ENCODE measurements around the gene ARL5B.

ARL5B gene

GRCh38 chr10:18680754-18681153 lies 21.5 kb downstream of the ARL5B start:
- FAIRE-seq (no peak), DNase-seq (ENCODE audit: insufficient read length, low spot score) (no peak)
- TF ChIP-seq CTCF (IDR thresholded peaks at IDR 0.05; ENCODE audit: insufficient read depth, missing control alignments): no peak

- FAIRE-seq (no peak), DNase-seq (ENCODE audit: insufficient read length, low spot score) (no peak)
- TF ChIP-seq CTCF (IDR thresholded peaks at IDR 0.05; ENCODE audit: insufficient read depth, missing control alignments): no peak
Observed at GRCh38 chr10:18681366-18681765, 22.1 kb downstream of the ARL5B start.

GRCh38 chr10:18681971-18682411 lies 22.8 kb downstream of the ARL5B start:
- FAIRE-seq (no peak), DNase-seq (ENCODE audit: insufficient read length, low spot score) (no peak)
- no peak for TF ChIP-seq CTCF (IDR thresholded peaks at IDR 0.05; ENCODE audit: insufficient read depth, missing control alignments)

- DNase-seq (ENCODE audit: insufficient read length, low spot score) (no peak), FAIRE-seq (no peak)
- TF ChIP-seq CTCF (IDR thresholded peaks at IDR 0.05; ENCODE audit: insufficient read depth, missing control alignments): no peak
Observed at GRCh38 chr10:18683427-18683826, 24.2 kb downstream of the ARL5B start.

DNA sequence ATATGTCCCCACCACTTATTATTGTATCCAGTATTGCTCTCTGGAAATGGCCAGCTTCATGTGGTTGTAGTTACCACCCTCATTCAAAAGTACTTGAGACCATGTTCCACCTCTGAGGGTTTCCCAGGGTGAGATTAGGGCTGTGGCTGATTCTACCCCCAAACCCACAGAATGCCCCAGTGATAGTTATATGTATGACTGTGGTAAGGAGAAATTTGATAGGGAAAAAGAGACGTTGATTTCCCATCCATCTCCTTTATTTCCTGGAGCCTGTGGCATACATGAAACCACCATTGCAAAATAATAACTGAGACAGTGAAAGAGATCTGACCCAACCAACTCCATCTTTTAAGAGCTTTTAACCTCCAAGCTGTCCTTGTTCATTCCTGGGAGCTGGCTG lies 25.2 kb downstream of the ARL5B start:
- FAIRE-seq: no peak

DNA sequence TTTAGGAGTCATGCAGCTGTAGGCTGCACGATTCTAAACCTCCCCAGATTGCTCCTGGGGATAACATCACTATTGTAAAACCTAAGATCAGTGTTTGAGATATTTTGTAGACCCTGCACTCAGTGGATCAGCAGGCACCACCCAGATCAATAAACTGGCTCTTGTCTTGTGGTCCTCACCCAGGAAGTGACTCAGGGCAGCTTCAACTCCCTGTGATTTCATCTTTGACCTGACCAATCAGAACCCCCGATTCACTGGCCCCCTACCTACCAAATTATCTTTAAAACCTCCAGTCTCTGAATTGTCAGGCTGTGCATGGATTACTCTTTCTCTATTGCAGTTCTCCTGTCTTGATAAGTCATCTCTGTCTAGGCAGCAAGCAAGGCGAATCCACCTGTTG lies 25.7 kb downstream of the ARL5B start:
- no peak for TF ChIP-seq CTCF (IDR thresholded peaks at IDR 0.05; ENCODE audit: insufficient read depth, missing control alignments)
- no peak for DNase-seq (ENCODE audit: insufficient read length, low spot score)
- FAIRE-seq: no peak

More for the DNA sequence above, 25.2 kb downstream of the ARL5B start:
- DNase-seq (ENCODE audit: insufficient read length, low spot score): no peak
- TF ChIP-seq CTCF (IDR thresholded peaks at IDR 0.05; ENCODE audit: insufficient read depth, missing control alignments): no peak

- DNase-seq (ENCODE audit: insufficient read length, low spot score): no peak
- TF ChIP-seq CTCF (IDR thresholded peaks at IDR 0.05; ENCODE audit: insufficient read depth, missing control alignments): no peak
- no peak for FAIRE-seq
Observed at GRCh38 chr10:18685555-18685954, 26.3 kb downstream of the ARL5B start.

Data from D721Med (cell line).